Keratinocyte (primary cell): Measurements from ENCODE around the gene MARCHF7.

Experiments
- EZH2 ChIP-seq: IDR thresholded peaks from one replicate; pipeline ENCODE4 v1.6.1; 2012; ENCODE audit warnings: inconsistent platforms, mild to moderate bottlenecking, low read length, moderate library complexity
- TF ChIP-seq, protein P1 (sequence below), 3 experiments: IDR thresholded peaks in 1 of 3; conservative IDR thresholded peaks in 1 of 3; optimal IDR thresholded peaks in 1 of 3; 2 replicates in 2 of 3; 3 replicates in 1 of 3; pipeline versions ENCODE3 to v1.5.1; 2011; ENCODE audit warnings: low read length in 3 of 3, mild to moderate bottlenecking in 3 of 3, moderate library complexity in 2 of 3, control low read depth in 1 of 3, inconsistent platforms in 1 of 3; ENCODE audit not compliant: insufficient read depth in 2 of 3; ENCODE audit errors: extremely low read depth in 1 of 3

DNA sequence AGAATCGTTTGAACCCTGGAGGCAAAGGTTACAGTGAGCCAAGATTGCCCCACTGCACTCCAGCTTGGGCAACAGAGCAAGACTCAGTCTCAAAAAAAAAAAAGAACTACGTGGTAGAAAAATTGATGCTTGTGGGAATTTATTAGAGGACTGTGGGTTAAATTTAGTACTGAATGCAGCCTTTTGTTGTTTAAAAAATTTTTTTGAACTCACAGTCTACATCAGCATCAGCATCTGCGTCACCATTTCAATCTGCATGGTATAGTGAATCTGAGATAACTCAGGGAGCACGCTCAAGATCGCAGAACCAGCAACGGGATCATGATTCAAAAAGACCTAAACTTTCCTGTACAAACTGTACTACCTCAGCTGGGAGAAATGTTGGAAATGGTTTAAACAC, 30.5 kb downstream of the MARCHF7 start:
- TF ChIP-seq, protein P1, sequence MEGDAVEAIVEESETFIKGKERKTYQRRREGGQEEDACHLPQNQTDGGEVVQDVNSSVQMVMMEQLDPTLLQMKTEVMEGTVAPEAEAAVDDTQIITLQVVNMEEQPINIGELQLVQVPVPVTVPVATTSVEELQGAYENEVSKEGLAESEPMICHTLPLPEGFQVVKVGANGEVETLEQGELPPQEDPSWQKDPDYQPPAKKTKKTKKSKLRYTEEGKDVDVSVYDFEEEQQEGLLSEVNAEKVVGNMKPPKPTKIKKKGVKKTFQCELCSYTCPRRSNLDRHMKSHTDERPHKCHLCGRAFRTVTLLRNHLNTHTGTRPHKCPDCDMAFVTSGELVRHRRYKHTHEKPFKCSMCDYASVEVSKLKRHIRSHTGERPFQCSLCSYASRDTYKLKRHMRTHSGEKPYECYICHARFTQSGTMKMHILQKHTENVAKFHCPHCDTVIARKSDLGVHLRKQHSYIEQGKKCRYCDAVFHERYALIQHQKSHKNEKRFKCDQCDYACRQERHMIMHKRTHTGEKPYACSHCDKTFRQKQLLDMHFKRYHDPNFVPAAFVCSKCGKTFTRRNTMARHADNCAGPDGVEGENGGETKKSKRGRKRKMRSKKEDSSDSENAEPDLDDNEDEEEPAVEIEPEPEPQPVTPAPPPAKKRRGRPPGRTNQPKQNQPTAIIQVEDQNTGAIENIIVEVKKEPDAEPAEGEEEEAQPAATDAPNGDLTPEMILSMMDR (optimal IDR thresholded peaks at IDR 0.05 in 1 of 3, IDR thresholded peaks at IDR 0.05 in 1 of 3, conservative IDR thresholded peaks at IDR 0.05 in 1 of 3; ENCODE audit: extremely low read depth in 1 of 3, insufficient read depth in 2 of 3, low read length in 3 of 3), result no peak
- no peak for TF ChIP-seq EZH2
